HCT116 (cell line): ENCODE data around the gene PSORS1C1. TPM values are rescaled to one million over a fixed set of nuclear protein-coding genes. Genes with fewer than 3 reads are reported as not detected.

Source experiments
- ATAC-seq: fragments of 200-7000 bp; cut with Tn5 transposase; 2 replicates; pipeline ENCODE4 v1.9.1; 2020; ENCODE audit warnings: mild to moderate bottlenecking, moderate library complexity
- BruUV-seq: library from RNA; stranded (reverse); fragments of 400-500 nt; replicated peaks from 2 replicates; lab custom pipeline; 2021; lab: Mats Ljungman, UMichigan
- CTCF ChIA-PET: fragments of 300-600 bp; sonication (Branson Sonifier 250); formaldehyde crosslinking; loops from one replicate; lab custom pipeline; 2021; ENCODE audit warnings: antibody characterized with exemption; lab: Charles Lee
- POLR2A ChIA-PET: fragments of 300-600, 350-600 bp; sonication (Branson Sonifier 250); formaldehyde crosslinking; loops from one replicate; lab custom pipeline; 2021; ENCODE audit warnings: antibody characterized with exemption; lab: Charles Lee
- RAD21 ChIA-PET, 2 experiments: fragments of 300-600 bp; sonication (Branson Sonifier 250); formaldehyde crosslinking; loops; one replicate each; lab custom pipeline; 2023; ENCODE audit warnings: low total read pairs in 2 of 2; ENCODE audit not compliant: uncharacterized antibody in 2 of 2, unreplicated experiment in 2 of 2, low non-redundant PET in 1 of 2; lab: Charles Lee
- DNase-seq: peaks from one replicate; pipeline ENCODE4 v3.0.0-alpha.2; 2010; ENCODE audit warnings: low read depth, low spot score
- H2AFZ ChIP-seq: fragments of 200-600 bp; shearing (Covaris generic), sonication (generic); 2 replicates; pipeline ENCODE4 v1.6.1; 2017; ENCODE audit warnings: low read depth, mixed run types, mixed read lengths, antibody characterized with exemption, low read length; ENCODE audit not compliant: poor library complexity, severe bottlenecking
- H3K27ac ChIP-seq: 2 replicates; pipeline ENCODE4 v1.5.1; 2012; ENCODE audit warnings: low read depth, low read length
- H3K27me3 ChIP-seq: fragments of 200-600 bp; sonication (generic); 2 replicates; pipeline ENCODE4 v1.6.1; 2016; ENCODE audit warnings: mixed run types, low read length, mixed read lengths; ENCODE audit not compliant: insufficient read depth
- H3K36me3 ChIP-seq, 2 experiments: fragments of 200-500 bp in 1 of 2; fragments of 200-600 bp in 1 of 2; sonication (Bioruptor generic) in 1 of 2; sonication (generic) in 1 of 2; 2 replicates each; pipeline versions ENCODE4 v1.5.1 to v1.6.1; 2014 to 2016; ENCODE audit warnings: low read length in 2 of 2, inconsistent platforms in 1 of 2, mixed read lengths in 1 of 2, mixed run types in 1 of 2; ENCODE audit not compliant: insufficient read depth in 2 of 2, control insufficient read depth in 1 of 2
- H3K4me1 ChIP-seq, 2 experiments: fragments of 200-600 bp in 1 of 2; sonication (generic) in 1 of 2; 2 replicates each; pipeline versions ENCODE4 v1.5.1 to v1.6.1; 2012 to 2017; ENCODE audit warnings: low read length in 2 of 2, inconsistent platforms in 1 of 2, mild to moderate bottlenecking in 1 of 2, mixed read lengths in 1 of 2, mixed run types in 1 of 2, moderate library complexity in 1 of 2; ENCODE audit not compliant: insufficient read depth in 2 of 2, control insufficient read depth in 1 of 2
- H3K4me2 ChIP-seq: fragments of 200-600 bp; sonication (generic); 2 replicates; pipeline ENCODE4 v1.6.1; 2017; ENCODE audit warnings: mixed run types, low read length, mixed read lengths
- H3K4me3 ChIP-seq, 2 experiments: fragments of 200-600 bp in 1 of 2; sonication (generic) in 1 of 2; replicated peaks in 1 of 2; 2 replicates each; pipeline ENCODE4 v1.5.1; 2011 to 2016; ENCODE audit warnings: low read length in 2 of 2, control low read depth in 1 of 2, low read depth in 1 of 2, mild to moderate bottlenecking in 1 of 2, mixed read lengths in 1 of 2, mixed run types in 1 of 2
- H3K79me2 ChIP-seq: fragments of 200-600 bp; sonication (generic); 2 replicates; pipeline ENCODE4 v1.6.1; 2017; ENCODE audit warnings: mild to moderate bottlenecking, mixed run types, low read length, moderate library complexity, mixed read lengths; ENCODE audit not compliant: insufficient read depth
- H3K9ac ChIP-seq: fragments of 200-600 bp; sonication (generic); 2 replicates; pipeline ENCODE4 v1.6.1; 2016; ENCODE audit warnings: low read length, mixed read lengths
- H3K9me2 ChIP-seq: fragments of 200-600 bp; sonication (generic), shearing (Covaris generic); 2 replicates; pipeline ENCODE4 v1.6.1; 2017; ENCODE audit warnings: mixed run types, mild to moderate bottlenecking, moderate library complexity; ENCODE audit not compliant: insufficient read depth
- H3K9me3 ChIP-seq, 2 experiments: fragments of 200-500 bp in 1 of 2; fragments of 200-600 bp in 1 of 2; sonication (Bioruptor generic) in 1 of 2; sonication (generic) in 1 of 2; 2 replicates each; pipeline ENCODE4 v1.6.1; 2014 to 2017; ENCODE audit warnings: low read length in 2 of 2, mixed read lengths in 2 of 2, inconsistent platforms in 1 of 2, low read depth in 1 of 2, mild to moderate bottlenecking in 1 of 2, mixed run types in 1 of 2, moderate library complexity in 1 of 2; ENCODE audit not compliant: control insufficient read depth in 1 of 2, insufficient read depth in 1 of 2
- H4K20me1 ChIP-seq: fragments of 200-600 bp; sonication (generic), shearing (Covaris generic); 2 replicates; pipeline ENCODE4 v1.6.1; 2017; ENCODE audit warnings: mixed run types, mild to moderate bottlenecking, moderate library complexity; ENCODE audit not compliant: insufficient read depth
- CBX3 ChIP-seq: IDR thresholded peaks from 2 replicates; pipeline ENCODE4 v1.6.1; 2012; ENCODE audit warnings: low read depth
- CTCF ChIP-seq, 3 experiments: fragments of 200-600 bp in 1 of 3; sonication (generic) in 1 of 3; IDR thresholded peaks in 2 of 3; conservative IDR thresholded peaks in 1 of 3; 2 replicates each; pipeline ENCODE4 v1.5.1; 2012 to 2017; ENCODE audit warnings: low read depth in 2 of 3, low read length in 2 of 3, antibody characterized with exemption in 1 of 3, borderline replicate concordance in 1 of 3, control low read depth in 1 of 3, mild to moderate bottlenecking in 1 of 3, mixed read lengths in 1 of 3, mixed run types in 1 of 3, moderate library complexity in 1 of 3; ENCODE audit not compliant: insufficient read depth in 1 of 3
- ELF1 ChIP-seq: IDR thresholded peaks from 2 replicates; pipeline ENCODE4 v1.6.1; 2012; ENCODE audit warnings: low read depth, borderline replicate concordance
- FOSL1 ChIP-seq: IDR thresholded peaks from 2 replicates; pipeline ENCODE4 v1.6.1; 2012; ENCODE audit warnings: low read depth
- POLR2AphosphoS5 ChIP-seq: IDR thresholded peaks from 2 replicates; pipeline ENCODE4 v1.6.1; 2011; ENCODE audit warnings: mild to moderate bottlenecking, low read depth, low read length, moderate library complexity
- RAD21 ChIP-seq: IDR thresholded peaks from 2 replicates; pipeline ENCODE4 v1.6.1; 2012; ENCODE audit warnings: low read depth, mild to moderate bottlenecking
- SRF ChIP-seq: IDR thresholded peaks from 2 replicates; pipeline ENCODE4 v1.6.1; 2012; ENCODE audit warnings: low read depth
- ZBTB33 ChIP-seq: IDR thresholded peaks from 2 replicates; pipeline ENCODE4 v1.6.1; 2011; ENCODE audit warnings: mild to moderate bottlenecking, low read length, moderate library complexity; ENCODE audit not compliant: insufficient replicate concordance; ENCODE audit errors: extremely low read depth
- ZFX ChIP-seq: fragments of 450-650 bp; IDR thresholded peaks from 2 replicates; pipeline ENCODE4 v1.6.1; 2017
- ZNF274 ChIP-seq: fragments of 200-500 bp; sonication (Bioruptor generic); IDR thresholded peaks from 2 replicates; pipeline ENCODE4 v1.6.1; 2014; ENCODE audit warnings: mild to moderate bottlenecking, low read depth, low read length, inconsistent platforms
- intact Hi-C: fragments of 100-400 bp; cut with micrococcal nuclease; formaldehyde crosslinking; loops from 2 replicates; pipeline ENCODE4 v1.10.0; 2022
- total RNA-seq: library from RNA; stranded (reverse); gene quantifications from one replicate; pipeline ENCODE4 v1.2.1, GENCODE V29; 2021; ENCODE audit not compliant: unreplicated experiment

PSORS1C1 gene
- total RNA-seq, 1 experiment from 2014 or later: 9.8 TPM

GRCh38 chr6:31079656-31080261, 34.8 kb upstream of the PSORS1C1 start:
- TF ChIP-seq SRF (no peak), ZBTB33 (no peak), ZFX (no peak), FOSL1 (no peak), RAD21 (peak; percentile 81), ELF1 (no peak), POLR2AphosphoS5 (no peak), CTCF (IDR thresholded peaks at IDR 0.05 in 2 of 3, conservative IDR thresholded peaks at IDR 0.05 in 1 of 3; ENCODE audit: borderline replicate concordance in 1 of 3, insufficient read depth in 1 of 3, low read depth in 2 of 3, low read length in 2 of 3) (peak; percentile 79 to 90 (median 86)), CBX3 (no peak), ZNF274 (no peak)
- TF ChIP-seq, all 23 proteins: peak for 2
- Histone ChIP-seq H3K27ac (no peak overlapping the region), H3K9ac (no peak overlapping the region), H3K27me3 (no peaks in the 10 kb centered on the region), H3K4me1 (peaks cover 0 to 18% of the 10 kb centered on the region in 2 experiments; a peak in 2 of 4 replicates), H3K36me3 (no peaks in the 10 kb centered on the region), H3K9me3 (no peaks in the 10 kb centered on the region), H3K79me2 (no peaks in the 10 kb centered on the region), H2AFZ (peak overlapping the region; percentile 84), H4K20me1 (no peaks in the 10 kb centered on the region), H3K4me2 (peak overlapping the region; percentile 44), H3K4me3 (no peak overlapping the region), H3K9me2 (no peaks in the 10 kb centered on the region)
- ChIA-PET POLR2A (interaction anchor here (0.9 to 1.5 kb wide), 5 partner anchors 9 to 264 kb away, joined by 3 to 8 read pairs (median 3); partner anchors contain the start of gene GTF2H4), CTCF (interaction anchor here (0.6 to 3.4 kb wide), 25 partner anchors 10 to 538 kb away, joined by 3 to 66 read pairs (median 4); partner anchors contain the start of genes PSORS1C1 and VARS2), RAD21 (interaction anchor here (0.6 to 1.2 kb wide), 7 partner anchors 9 to 252 kb away, joined by 3 to 8 read pairs (median 5); partner anchors contain the start of genes PSORS1C1 (in 1 of the 2) and VARS2 (in 1 of the 2))
- intact Hi-C loops: loop anchor here (1.0 to 10.0 kb wide), 3 partner anchors 164 to 597 kb away; partner anchors contain the start of genes FLOT1 and IER3
- peak; percentile 38 for DNase-seq
- ATAC-seq: peak; percentile 78
- no TSS peak for BruUV-seq
